Superior temporal gyrus (tissue), 1 donor: Measurements from ENCODE around the gene PDZK1IP1.
"Not testable (repeated sequence)": the region's sequence is repeated elsewhere in the genome, so short reads cannot be mapped to it uniquely, and the experiment has no call there.

Experiments
- DNase-seq: peaks from one replicate; pipeline ENCODE4 v3.0.0-alpha.2; 2016; ENCODE audit errors: extremely low spot score

PDZK1IP1 gene

GRCh38 chr1:47196622-47197021 lies 6.8 kb upstream of the PDZK1IP1 start:
- no peak for DNase-seq

GRCh38 chr1:47195981-47196380 lies 6.1 kb upstream of the PDZK1IP1 start:
- DNase-seq = not testable (repeated sequence)

GRCh38 chr1:47194311-47194710 lies 4.5 kb upstream of the PDZK1IP1 start:
- no peak for DNase-seq

GRCh38 chr1:47193496-47193895 lies 3.7 kb upstream of the PDZK1IP1 start:
- not testable (repeated sequence) for DNase-seq

- DNase-seq = peak; percentile 75
These were observed 2.9 kb upstream of the PDZK1IP1 start for GRCh38 chr1:47192458-47193384.

GRCh38 chr1:47191940-47192457 lies 2.2 kb upstream of the PDZK1IP1 start:
- DNase-seq = no peak

GRCh38 chr1:47190857-47191256 lies 1.0 kb upstream of the PDZK1IP1 start:
- no peak for DNase-seq

GRCh38 chr1:47190509-47190855 lies 646 bp upstream of the PDZK1IP1 start:
- DNase-seq = no peak

GRCh38 chr1:47188791-47189785 lies 748 bp downstream of the PDZK1IP1 start:
- no peak for DNase-seq

GRCh38 chr1:47187926-47188250 lies 1.9 kb downstream of the PDZK1IP1 start:
- DNase-seq = no peak

GRCh38 chr1:47187231-47187925 lies 2.5 kb downstream of the PDZK1IP1 start:
- no peak for DNase-seq

GRCh38 chr1:47186267-47187185 lies 3.3 kb downstream of the PDZK1IP1 start:
- no peak for DNase-seq

GRCh38 chr1:47184822-47185677 lies 4.8 kb downstream of the PDZK1IP1 start:
- no peak for DNase-seq

- no peak for DNase-seq
These were observed 5.6 kb downstream of the PDZK1IP1 start for GRCh38 chr1:47184090-47184821.

- no peak for DNase-seq
These were observed 6.3 kb downstream of the PDZK1IP1 start for GRCh38 chr1:47183308-47184089.

- no peak for DNase-seq
These were observed 7.1 kb downstream of the PDZK1IP1 start for GRCh38 chr1:47182676-47183235.

GRCh38 chr1:47181955-47182675 lies 7.7 kb downstream of the PDZK1IP1 start:
- no peak for DNase-seq
